Hematopoietic multipotent progenitor cell treated with erythropoietin and hydrocortisone succinate and interleukin-3 and kit ligand, for 6 days (in vitro differentiated cells): ENCODE data around the gene SLC5A12.

ENCODE experiments used
- DNase-seq: peaks from one replicate; pipeline ENCODE4 v3.0.0-alpha.2; 2015

Gene SLC5A12

GRCh38 chr11:26717771-26718170, 4.1 kb downstream of the SLC5A12 start:
- DNase-seq, result no peak

- peak; percentile 1 for DNase-seq
Measured at GRCh38 chr11:26715133-26715532, 6.7 kb downstream of the SLC5A12 start.

- no peak for DNase-seq
Measured at GRCh38 chr11:26712497-26712896, 9.4 kb downstream of the SLC5A12 start.

GRCh38 chr11:26710489-26710888, 11.4 kb downstream of the SLC5A12 start:
- no peak for DNase-seq

- DNase-seq, result no peak
Measured at GRCh38 chr11:26708736-26709456, 13.0 kb downstream of the SLC5A12 start.

- no peak for DNase-seq
Measured at GRCh38 chr11:26706181-26706580, 15.7 kb downstream of the SLC5A12 start.

GRCh38 chr11:26704249-26704648, 17.6 kb downstream of the SLC5A12 start:
- no peak for DNase-seq

GRCh38 chr11:26703411-26704191, 18.3 kb downstream of the SLC5A12 start:
- no peak for DNase-seq

- no peak for DNase-seq
Measured at GRCh38 chr11:26702406-26702805, 19.5 kb downstream of the SLC5A12 start.

GRCh38 chr11:26700574-26701235, 21.2 kb downstream of the SLC5A12 start:
- no peak for DNase-seq

- DNase-seq, result no peak
Measured at GRCh38 chr11:26698224-26698623, 23.6 kb downstream of the SLC5A12 start.

- DNase-seq, result no peak
Measured at GRCh38 chr11:26696330-26696729, 25.5 kb downstream of the SLC5A12 start.

- DNase-seq, result no peak
Measured at GRCh38 chr11:26688701-26689100, 33.2 kb downstream of the SLC5A12 start.

- DNase-seq, result no peak
Measured at GRCh38 chr11:26687351-26687750, 34.5 kb downstream of the SLC5A12 start.

- no peak for DNase-seq
Measured at GRCh38 chr11:26677566-26677965, 44.3 kb downstream of the SLC5A12 start.

GRCh38 chr11:26676641-26677040, 45.2 kb downstream of the SLC5A12 start:
- no peak for DNase-seq

GRCh38 chr11:26675233-26675928, 46.5 kb downstream of the SLC5A12 start:
- no peak for DNase-seq

- DNase-seq, result no peak
Measured at GRCh38 chr11:26665946-26666345, 55.9 kb downstream of the SLC5A12 start.

- no peak for DNase-seq
Measured at GRCh38 chr11:26665036-26665435, 56.8 kb downstream of the SLC5A12 start.

- DNase-seq, result no peak
Measured at GRCh38 chr11:26662916-26663315, 58.9 kb downstream of the SLC5A12 start.

GRCh38 chr11:26655287-26655686, 66.6 kb downstream of the SLC5A12 start:
- no peak for DNase-seq

- no peak for DNase-seq
Measured at GRCh38 chr11:26651916-26652315, 69.9 kb downstream of the SLC5A12 start.

- peak; percentile 78 for DNase-seq
Measured at GRCh38 chr11:26649884-26650283, 72.0 kb downstream of the SLC5A12 start.
